ENCODE data around the gene DNAJB1.

- TF ChIP-seq EZH2phosphoT487 (IDR thresholded peaks at IDR 0.05; ENCODE audit: borderline replicate concordance, low read length): no peak
- TF ChIP-seq CTCF (IDR thresholded peaks at IDR 0.05; ENCODE audit: low read depth, low read length, poor library complexity, severe bottlenecking): no peak
These were observed 41.9 kb upstream of the DNAJB1 start for GRCh38 chr19:14559916-14560775.

All from DOHH2 (cell line).